Measurements from ENCODE around the gene P3H3.
A peak's percentile ranks its signal among the peaks of the same experiment; 100 is the strongest.
"Not testable (repeated sequence)": the region's sequence is repeated elsewhere in the genome, so short reads cannot be mapped to it uniquely, and the experiment has no call there.

The P3H3 gene

DNA sequence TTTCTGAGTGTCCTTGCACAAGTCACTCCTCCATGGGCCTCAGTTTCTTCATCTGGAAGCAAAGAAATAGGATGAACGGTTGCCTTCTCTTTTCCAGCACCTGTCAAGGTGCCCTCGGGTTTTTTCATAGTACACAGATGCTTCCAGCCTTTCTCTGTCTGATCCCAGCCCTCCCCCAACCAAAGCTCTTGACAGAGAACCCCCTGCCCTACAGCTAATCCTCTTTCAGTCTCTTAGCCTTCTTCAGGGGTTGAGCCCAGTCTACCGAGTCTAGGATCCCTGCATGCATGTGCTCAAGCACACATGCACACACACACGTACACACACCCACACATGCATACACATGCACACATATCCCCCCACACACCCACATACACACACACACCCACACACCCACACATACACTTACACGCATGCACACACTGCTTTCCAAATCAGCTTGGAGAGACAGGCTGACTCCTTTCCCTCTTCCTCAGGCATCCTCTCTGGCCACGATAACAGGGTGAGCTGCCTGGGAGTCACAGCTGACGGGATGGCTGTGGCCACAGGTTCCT, 18.2 kb downstream of the P3H3 start:
- no peak for DNase-seq

DNA sequence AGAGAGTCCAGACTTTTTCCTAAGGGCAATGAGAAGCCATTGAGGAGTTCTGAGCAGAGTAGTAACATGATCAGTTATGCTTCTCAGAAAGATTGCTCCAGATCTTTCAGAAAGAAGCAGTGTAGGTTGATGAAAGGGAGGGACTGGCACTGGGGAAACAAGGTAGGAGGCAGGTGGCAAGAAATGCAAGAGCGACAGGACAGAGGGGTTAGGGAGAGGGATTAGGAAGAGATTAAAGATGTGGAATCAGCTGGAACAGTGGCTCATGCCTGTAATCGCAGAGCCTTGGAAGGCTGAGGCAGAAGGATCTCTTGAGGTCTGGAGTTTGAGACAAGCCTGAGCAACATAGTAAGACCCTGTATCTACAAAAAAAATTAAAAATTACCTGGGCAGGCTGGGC, 19.5 kb downstream of the P3H3 start:
- no peak for DNase-seq

DNA sequence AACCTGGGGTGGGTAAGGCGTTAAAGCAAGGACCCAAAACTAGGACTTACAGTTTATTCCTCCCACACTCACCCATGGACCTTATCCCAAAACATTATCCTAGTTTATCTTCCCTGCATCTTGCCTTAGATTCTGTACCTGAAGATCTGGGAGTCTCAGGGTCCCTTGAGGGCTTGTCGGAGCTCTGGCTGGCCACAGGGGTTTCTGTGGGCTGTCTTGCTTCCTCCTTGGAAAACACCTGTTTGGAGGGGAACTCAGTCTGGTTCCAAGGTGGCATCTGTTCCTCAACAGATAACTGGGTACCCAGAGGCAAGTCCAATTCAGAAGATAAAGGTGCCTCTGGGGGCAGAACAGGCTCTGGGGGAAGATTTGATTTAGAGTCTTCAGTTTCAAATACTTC, 21.2 kb downstream of the P3H3 start:
- DNase-seq, result peak; percentile 27

DNA sequence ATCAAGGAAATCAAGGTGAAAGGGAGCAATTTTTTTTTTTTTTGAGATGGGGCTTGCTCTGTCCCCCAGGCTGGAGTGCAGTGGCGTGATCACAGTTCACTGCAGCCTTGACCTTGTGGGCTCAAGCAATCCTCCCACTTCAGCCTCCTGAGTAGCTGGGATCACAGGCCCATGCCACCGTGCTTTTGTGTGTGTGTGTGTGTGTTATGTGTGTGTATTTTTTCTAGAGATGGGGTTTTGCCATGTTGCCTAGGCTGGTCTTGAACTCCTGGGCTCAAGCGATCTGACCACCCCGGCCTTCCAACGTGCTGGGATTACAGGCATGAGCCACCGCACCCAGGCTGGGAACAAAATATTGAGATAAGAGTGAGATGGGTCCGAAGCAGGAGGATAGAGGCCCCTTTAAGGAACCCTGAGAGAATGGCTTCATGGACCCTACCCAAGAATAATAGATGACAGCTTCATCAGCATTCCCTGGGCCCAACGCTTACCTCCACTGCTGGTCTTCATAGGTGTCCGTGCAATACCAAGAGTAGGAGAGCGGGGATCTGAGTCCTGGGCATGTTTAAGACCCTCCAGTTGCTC, 21.9 kb downstream of the P3H3 start:
- no peak for DNase-seq

DNA sequence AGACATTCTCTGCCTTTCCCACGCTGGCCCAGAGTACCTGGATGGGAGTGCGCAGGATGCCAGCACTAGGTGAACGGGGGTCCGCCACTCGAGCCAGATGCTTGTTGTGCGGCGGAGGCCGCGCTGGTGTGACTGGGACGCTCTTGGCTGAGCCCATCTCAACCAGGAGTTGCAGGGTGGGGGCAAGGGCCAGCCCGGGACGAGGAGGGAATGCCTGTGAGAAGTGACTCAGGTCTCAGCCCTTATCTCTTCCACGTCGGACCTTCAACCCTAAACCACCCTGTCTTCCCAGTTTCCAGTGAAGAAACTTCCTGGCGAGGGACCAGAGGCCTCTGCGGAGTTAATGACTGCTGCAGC, 22.6 kb downstream of the P3H3 start:
- DNase-seq, result no peak

DNA sequence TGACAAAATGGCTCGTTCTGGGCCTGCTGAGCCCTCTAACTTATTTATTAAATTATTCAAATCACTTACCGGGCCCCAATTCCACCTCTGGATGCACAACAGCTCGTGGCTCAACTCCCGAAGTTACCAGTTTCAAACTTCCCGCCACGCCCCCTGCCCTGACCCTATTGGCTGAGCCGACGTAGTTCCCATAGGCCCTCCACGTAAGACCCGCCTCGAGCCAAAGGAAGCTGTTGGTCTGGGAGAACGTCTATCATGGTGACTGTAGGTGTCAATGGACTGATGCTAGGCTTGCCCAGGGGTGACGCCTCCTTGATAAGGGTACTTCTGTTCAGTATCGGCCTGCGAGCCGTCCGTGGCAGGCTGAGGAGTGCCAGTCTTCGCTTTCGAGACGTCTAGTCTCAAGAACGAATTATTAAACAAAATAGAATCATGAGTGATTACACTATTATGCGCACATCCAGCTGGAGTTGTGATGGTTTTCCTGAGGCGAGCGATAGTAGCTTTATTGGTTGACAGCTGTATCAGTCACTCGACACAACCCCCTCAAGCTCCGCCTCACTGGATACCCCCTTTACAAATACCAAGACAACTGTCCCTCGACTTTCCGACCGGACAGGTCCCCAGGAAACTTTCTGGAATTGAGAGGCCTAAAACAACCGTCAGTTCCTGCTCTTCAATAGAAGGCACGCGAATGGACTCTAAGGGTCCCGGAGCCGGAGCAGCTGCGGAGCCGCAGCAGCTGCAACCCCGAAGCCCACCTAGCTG, 23.1 kb downstream of the P3H3 start, which contains the start of gene CDCA3:
CDCA3 (minus strand) TSS at position 134 of the 768 bp plus-strand sequence. CDS start 334 bp downstream, outside the sequence.
- DNase-seq, result peak; percentile 100

DNA sequence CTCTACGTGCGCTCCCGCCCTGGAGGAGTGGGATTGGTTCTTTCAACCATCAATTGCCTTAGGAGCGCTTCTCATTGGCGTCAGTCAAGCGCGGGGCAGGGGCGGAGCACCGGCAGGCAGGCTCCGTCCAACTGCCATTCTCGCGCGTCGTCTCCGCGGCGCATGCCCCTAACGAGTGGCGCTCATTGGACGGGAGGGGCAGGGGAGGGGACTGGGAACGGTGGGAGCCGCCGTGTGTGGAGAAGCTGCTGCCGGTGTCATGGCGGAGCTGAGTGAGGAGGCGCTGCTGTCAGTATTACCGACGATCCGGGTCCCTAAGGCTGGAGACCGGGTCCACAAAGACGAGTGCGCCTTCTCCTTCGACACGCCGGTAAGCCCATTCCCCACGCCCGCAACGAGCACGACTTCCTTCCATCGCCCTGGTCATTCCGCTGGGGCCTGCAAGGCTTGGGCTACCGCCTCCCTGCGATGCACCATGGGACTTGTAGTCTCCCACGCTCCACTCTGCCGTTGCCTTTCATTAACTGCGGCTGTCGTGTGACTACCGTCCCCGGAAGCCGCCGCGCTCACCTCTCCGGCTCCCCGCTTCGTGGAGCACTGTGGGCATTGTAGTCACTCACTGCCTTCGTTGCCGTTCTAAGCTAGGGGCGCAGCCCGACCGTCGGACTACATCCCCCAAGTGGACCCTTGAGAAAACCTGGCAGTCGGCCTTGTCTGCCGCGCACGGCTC, 23.9 kb downstream of the P3H3 start, which contains the start of gene USP5:
USP5 (plus strand) TSS at position 230 of the 730 bp plus-strand sequence; CDS start at position 260, 30 bp downstream.
- DNase-seq, result peak; percentile 100

DNA sequence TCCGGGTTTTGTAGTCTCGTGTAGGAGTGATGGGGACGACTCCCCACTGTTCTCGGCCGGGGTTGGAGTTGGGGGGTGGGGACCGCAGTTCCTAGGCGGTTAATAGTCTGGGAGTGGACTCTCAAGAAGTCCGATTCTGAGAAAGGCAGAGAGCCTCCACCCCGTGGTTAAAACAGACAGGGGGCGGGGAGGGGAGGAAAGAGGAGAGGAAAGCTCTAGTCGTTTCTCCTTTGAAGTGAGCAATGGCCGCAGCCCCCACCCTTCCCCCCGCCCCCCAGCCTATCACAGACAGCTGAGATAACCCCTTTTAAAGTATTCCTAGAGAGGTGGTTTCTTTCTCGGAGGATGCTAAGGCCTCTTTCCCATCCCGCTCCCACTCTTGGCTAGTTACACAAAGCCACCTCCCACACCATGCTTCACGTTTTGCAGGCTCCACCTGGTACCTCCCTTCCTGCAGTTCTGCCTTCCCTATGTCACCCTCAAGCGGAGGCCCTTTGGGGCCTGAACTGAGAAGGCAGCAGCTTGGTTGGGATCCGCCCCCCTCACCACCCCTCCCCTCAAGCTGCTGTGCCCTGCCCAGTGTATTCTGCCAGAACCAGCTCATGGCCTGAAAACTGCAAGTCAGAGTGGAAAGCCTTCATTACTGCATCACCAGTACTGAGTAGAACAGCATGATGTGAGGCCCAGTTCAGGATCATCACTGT, 24.6 kb downstream of the P3H3 start:
- peak; percentile 85 for DNase-seq

DNA sequence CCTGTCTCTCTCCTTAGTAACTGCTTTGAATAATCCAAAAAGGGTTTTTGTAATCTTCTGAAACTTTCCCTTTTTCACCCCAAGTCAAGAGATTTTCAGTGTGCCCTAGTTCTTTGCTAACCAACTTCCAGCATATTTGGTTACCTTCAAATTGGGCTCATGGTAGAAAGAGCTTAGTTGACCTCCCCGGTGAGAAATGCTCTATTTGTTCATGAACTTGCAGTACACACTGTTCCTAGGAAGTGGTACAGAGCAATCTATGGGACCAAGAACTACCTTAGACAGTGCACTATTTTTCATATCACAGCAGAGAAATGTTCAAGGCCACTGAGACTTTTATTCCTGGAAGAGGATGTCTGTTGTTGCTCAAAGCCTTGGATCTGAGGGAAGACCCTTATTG, 25.4 kb downstream of the P3H3 start:
- DNase-seq, result no peak

DNA sequence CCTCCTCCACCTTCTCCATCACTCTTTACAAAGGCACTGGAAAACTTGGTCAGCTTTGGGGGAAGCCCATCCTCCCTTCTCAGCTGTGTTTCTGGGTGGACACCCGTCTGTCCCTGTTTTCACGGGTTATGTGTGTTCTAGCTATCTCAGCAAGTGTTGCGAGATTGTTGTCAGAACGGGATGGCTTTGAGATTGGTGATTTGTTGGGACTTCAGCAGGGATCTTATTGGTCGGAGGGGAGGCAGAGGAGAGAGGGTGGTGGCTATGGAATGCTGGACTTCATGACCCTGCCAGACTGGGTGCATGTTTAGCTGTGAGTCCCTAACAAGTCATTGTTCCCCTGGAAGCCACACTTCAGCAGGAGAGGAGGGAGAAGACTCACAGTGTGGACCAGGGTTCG, 25.8 kb downstream of the P3H3 start:
- no peak for DNase-seq

DNA sequence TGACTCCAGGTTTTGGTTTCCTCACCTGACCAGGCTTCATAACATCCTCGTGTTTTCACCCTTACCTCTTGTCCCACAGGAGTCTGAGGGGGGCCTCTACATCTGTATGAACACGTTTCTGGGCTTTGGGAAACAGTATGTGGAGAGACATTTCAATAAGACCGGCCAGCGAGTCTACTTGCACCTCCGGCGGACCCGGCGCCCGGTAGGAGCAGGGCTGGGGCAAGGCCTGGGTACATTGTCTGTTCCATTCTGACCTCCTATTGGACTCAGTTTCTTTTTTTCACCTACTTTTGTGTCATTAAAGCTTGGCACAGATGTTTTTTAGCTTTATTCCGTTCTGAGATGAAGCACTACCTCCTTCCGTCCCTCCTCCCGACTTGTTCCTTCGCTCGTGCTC, 27.1 kb downstream of the P3H3 start:
- no peak for DNase-seq

DNA sequence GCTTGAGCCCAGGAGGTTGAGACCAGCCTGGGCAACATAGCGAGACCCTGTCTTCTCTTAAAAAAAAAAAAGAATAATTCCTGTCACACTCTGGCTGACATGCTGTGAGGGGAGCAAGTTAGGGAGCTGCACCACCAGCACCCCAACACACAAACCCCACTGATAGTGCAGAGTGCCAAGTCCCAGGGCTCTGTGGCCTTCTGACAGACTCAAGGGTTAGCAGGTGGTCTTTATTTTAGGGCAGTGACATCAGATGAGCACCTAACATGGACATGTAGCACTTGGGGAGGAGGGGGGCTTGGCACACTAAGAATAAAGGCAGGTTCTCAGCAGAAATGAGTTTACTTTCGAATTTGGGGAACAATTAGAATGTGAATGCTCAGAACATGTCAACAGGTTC, 30.6 kb downstream of the P3H3 start:
- no peak for DNase-seq

DNA sequence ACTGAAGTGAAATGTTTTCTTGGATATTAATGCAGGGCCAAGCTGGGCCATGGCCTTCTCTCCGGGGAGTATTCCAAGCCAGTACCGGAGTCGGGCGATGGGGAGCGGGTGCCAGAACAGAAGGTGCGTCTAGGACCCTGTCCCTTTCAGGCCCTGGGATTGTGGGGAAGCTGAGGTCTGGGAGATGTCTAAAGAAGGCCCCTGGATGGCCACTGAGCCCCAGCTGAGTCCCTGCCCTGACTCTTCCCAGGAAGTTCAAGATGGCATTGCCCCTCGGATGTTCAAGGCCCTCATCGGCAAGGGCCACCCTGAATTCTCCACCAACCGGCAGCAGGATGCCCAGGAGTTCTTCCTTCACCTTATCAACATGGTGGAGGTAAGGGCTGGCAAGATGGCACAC, 31.9 kb downstream of the P3H3 start:
- no peak for DNase-seq

DNA sequence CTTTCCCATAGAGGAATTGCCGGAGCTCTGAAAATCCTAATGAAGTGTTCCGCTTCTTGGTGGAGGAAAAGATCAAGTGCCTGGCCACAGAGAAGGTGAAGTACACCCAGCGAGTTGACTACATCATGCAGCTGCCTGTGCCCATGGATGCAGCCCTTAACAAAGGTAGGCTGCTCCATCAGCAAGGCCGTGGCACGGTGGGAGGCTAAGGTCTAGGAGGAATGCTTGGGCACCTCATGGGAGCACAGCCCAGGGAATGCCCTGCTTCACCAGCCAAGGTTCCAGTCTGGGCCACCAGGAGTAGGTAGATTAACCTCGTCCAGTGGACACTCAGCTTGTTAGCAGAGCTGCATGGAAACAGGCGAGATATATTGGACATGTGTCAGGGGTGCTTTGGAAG, 32.7 kb downstream of the P3H3 start:
- DNase-seq, result no peak

DNA sequence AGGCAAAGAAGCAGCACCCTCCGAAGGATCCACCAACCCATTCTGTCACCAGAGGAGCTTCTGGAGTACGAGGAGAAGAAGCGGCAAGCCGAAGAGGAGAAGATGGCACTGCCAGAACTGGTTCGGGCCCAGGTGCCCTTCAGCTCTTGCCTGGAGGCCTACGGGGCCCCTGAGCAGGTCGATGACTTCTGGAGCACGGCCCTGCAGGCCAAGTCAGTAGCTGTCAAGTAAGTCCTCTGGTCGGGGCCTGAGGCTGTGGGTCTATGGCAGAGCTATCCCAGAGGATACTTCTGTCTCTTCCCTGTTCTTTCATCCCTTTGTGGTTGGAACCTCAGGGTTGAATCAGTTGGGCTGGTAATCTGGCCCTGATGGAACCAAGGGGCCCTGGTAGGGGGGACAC, 33.2 kb downstream of the P3H3 start:
- no peak for DNase-seq

DNA sequence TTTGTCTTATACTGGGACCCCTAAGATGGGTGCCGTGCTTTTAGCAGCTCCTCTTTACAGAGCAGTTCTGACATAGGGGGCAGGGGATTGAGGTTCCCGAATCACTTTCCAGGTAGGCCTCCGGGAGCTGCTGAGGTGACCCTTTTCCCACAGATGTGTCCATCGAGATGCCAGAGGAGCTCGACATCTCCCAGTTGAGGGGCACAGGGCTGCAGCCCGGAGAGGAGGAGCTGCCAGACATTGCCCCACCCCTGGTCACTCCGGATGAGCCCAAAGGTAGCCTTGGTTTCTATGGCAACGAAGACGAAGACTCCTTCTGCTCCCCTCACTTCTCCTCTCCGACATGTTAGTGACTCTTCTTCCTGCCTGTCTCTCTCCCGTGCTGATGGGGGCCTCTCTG, 34.8 kb downstream of the P3H3 start:
- DNase-seq, result no peak

DNA sequence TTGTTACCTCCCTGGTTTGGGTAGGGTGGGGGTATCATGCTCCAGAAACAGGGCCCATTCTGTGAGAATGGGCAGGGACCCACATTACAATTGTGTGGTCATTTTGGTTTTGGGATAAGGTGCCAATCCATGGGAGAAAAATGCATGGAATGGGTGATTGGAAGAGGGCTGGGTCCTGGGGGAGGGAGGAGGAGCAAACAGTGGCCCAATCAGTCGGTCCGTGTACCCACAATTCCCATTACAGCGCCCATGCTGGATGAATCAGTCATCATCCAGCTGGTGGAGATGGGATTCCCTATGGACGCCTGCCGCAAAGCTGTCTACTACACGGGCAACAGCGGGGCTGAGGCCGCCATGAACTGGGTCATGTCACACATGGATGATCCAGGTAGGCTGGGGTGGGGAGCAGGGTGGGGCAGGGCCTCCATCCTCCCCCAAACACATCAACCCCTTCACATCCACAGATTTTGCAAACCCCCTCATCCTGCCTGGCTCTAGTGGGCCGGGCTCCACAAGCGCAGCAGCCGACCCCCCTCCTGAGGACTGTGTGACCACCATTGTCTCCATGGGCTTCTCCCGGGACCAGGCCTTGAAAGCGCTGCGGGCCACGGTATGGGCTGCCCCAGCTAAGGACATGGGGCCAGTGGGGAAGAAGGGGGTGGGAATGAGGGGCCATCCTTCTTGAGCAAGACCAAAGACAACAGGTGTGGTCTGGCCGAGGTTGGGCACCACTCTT, 35.5 kb downstream of the P3H3 start:
- no peak for DNase-seq

DNA sequence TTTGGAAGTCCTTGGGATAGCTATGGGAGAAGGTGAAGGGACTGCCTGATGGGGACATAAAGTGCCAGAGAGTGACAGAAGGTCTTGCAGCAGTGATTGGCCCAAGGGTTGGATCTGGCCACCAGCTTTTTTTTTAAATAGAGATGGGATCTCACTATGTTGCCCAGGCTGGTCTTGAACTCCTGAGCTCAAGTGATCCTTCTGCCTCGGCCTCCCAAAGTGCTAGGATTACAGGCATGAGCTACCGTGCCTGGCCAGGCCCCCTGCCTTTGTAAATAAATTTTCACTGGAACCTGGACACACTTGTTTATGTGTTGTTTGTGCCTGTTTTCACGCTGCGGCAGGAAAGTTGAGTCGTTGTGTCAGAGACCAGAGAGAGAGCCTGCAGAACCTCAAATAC, 37.1 kb downstream of the P3H3 start:
- DNase-seq, result not testable (repeated sequence)

DNA sequence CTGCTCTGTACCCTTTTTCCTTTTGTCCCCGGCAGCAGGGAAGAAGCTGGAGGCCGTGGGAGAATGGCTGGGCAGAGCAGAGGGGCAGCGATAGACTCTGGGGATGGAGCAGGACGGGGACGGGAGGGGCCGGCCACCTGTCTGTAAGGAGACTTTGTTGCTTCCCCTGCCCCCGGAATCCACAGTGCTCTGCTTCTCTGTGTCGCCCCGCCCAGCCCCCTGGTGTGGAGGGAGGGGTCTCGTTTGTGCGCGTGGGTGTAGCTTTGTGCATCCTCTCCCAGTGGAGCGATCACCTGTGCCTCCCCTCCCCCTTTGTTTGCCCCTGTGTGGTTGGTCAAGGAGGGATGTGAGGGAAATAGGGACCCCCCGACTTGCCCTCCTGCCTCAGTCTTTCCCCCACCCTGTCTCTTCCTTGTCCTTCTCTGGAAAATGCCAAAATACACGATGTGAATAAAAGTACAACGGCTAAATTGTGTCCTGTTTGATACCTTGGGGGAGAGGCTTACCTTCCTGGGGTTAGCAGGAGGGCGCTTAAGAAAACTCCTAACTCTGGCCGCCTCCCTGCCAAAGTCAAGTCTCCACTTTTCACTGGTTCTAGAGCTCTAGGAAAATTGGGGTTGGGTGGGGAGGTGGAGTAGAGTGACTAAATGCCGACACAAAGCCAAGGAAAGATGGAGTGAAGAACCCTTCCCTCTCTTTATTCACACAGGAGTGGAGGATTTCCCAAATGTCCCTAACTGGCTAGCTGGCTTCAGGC, 38.1 kb downstream of the P3H3 start:
- DNase-seq, result no peak

DNA sequence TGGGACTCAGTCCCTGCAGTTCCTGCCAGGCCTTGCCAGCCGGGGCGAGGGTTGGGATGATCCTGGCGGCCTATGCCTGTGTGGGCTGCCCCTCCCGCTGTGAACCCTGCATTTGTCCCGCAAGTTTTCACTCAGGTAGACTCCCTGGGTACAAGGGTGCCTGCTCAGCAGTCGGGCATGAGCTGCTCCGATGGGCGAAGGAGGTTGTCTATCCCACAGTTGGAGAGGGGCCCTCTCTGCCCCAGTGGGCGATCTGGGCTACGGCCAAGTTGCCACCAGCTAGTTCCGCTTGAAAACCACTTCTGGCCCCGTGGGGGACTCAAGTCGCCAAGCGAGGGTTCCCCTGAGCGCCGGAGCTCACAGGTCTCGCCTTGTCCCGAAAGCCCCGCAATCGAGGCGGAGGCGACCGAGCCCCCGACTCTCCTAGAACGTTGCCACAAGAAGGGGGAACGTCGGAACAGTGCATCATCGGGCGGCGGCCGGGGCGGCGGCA, 38.8 kb downstream of the P3H3 start:
- no peak for DNase-seq

Measured in hematopoietic multipotent progenitor cell treated with erythropoietin and hydrocortisone succinate and interleukin-3 and kit ligand, for 4 days (in vitro differentiated cells).